ENCODE measurements around the gene CST11. TPM values are rescaled to one million over a fixed set of nuclear protein-coding genes. Genes with fewer than 3 reads are reported as not detected.

The CST11 gene
- total and polyA plus RNA-seq, 10 of the 15 experiments (the other 5 are each of a cell fraction or from before 2014, with no cell fraction given) = 0.33 TPM; not detected in 9

GRCh38 chr20:23420943-23421931, 31.4 kb downstream of the CST11 start, which contains the start of gene NAPB (continued):
- TF ChIP-seq ZBTB4 (CRISPR knock-in tag; IDR thresholded peaks at IDR 0.05) (no peak), IRF3 (IDR thresholded peaks at IDR 0.05) (no peak), STAT3 (IDR thresholded peaks at IDR 0.05; ENCODE audit: low read depth, low read length) (no peak), BMI1 (IDR thresholded peaks at IDR 0.05; ENCODE audit: borderline replicate concordance) (no peak), ATF3 (IDR thresholded peaks at IDR 0.05; ENCODE audit: borderline replicate concordance, extremely low read depth, low read depth, low read length) (peak; percentile 58; the same call in 1 of the 2 replicates), NFXL1 (IDR thresholded peaks at IDR 0.05; ENCODE audit: borderline replicate concordance) (no peak), SIX5 (IDR thresholded peaks at IDR 0.05; ENCODE audit: low read depth, low read length, severe bottlenecking) (peak; percentile 88), ZNF622 (IDR thresholded peaks at IDR 0.05) (no peak), CHD4 (IDR thresholded peaks at IDR 0.05) (no peak), EED (IDR thresholded peaks at IDR 0.05; ENCODE audit: low read depth) (no peak), EP300 (IDR thresholded peaks at IDR 0.05; ENCODE audit: borderline replicate concordance in 1 of 2, control insufficient read depth in 1 of 2, low read depth in 2 of 2, low read length in 2 of 2) (peak in 1 of 2 experiments; percentile 29; a peak in 1 of 4 replicates), SUPT20H (IDR thresholded peaks at IDR 0.05; ENCODE audit: borderline replicate concordance, control insufficient read depth, low read depth, low read length) (no peak), PAX5 (IDR thresholded peaks at IDR 0.05; ENCODE audit: borderline replicate concordance, low read depth, low read length) (peak; percentile 92), FOS (IDR thresholded peaks at IDR 0.05; ENCODE audit: borderline replicate concordance, extremely low read depth, insufficient read length) (no peak), ZNF207 (IDR thresholded peaks at IDR 0.05; ENCODE audit: borderline replicate concordance) (peak; percentile 34; the same call in 1 of the 2 replicates), MLLT1 (IDR thresholded peaks at IDR 0.05) (no peak), PKNOX1 (IDR thresholded peaks at IDR 0.05) (no peak), ZNF24 (IDR thresholded peaks at IDR 0.05) (no peak), RAD51 (IDR thresholded peaks at IDR 0.05) (no peak), YY1 (IDR thresholded peaks at IDR 0.05; ENCODE audit: low read depth, low read length) (peak; percentile 98)
